HG03342 (cell line): ENCODE measurements around the gene EIF4G1.
A peak's percentile ranks its signal among the peaks of the same experiment; 100 is the strongest.

Experiments
- ATAC-seq: cut with Tn5 transposase; IDR thresholded peaks from one replicate; pipeline ENCODE4 v1.9.1; 2021; ENCODE audit warnings: mild to moderate bottlenecking, moderate library complexity; ENCODE audit not compliant: unreplicated experiment

Gene EIF4G1

GRCh38 chr3:184300378-184300720 lies 14.1 kb upstream of the EIF4G1 start:
- no peak for ATAC-seq

- no peak for ATAC-seq
Observed at GRCh38 chr3:184305577-184305976, 8.8 kb upstream of the EIF4G1 start.

- ATAC-seq = no peak
Observed at GRCh38 chr3:184306341-184306972, 7.9 kb upstream of the EIF4G1 start.

DNA sequence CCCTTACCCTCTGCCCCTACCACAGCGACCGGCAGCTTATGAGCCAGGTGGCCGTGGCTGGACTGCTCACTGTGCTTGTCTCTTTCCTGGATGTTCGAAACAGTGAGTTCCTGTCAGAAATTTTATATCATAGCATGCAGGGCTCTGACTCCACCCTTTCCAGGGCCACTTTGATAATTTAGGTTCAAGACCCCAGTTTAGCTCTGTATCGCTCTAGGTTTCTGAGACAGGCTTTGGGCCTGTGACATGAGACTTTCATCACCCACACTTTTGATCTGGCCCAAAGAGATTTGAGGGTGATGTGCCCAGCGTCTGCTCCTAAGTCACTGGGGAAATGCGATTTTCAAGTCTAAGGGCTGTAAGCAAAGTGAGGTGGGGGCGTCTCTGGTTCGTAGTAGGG lies 6.5 kb upstream of the EIF4G1 start:
- ATAC-seq = no peak

GRCh38 chr3:184308744-184309143 lies 5.7 kb upstream of the EIF4G1 start:
- ATAC-seq = no peak

GRCh38 chr3:184311633-184312032 lies 2.8 kb upstream of the EIF4G1 start:
- ATAC-seq = no peak

DNA sequence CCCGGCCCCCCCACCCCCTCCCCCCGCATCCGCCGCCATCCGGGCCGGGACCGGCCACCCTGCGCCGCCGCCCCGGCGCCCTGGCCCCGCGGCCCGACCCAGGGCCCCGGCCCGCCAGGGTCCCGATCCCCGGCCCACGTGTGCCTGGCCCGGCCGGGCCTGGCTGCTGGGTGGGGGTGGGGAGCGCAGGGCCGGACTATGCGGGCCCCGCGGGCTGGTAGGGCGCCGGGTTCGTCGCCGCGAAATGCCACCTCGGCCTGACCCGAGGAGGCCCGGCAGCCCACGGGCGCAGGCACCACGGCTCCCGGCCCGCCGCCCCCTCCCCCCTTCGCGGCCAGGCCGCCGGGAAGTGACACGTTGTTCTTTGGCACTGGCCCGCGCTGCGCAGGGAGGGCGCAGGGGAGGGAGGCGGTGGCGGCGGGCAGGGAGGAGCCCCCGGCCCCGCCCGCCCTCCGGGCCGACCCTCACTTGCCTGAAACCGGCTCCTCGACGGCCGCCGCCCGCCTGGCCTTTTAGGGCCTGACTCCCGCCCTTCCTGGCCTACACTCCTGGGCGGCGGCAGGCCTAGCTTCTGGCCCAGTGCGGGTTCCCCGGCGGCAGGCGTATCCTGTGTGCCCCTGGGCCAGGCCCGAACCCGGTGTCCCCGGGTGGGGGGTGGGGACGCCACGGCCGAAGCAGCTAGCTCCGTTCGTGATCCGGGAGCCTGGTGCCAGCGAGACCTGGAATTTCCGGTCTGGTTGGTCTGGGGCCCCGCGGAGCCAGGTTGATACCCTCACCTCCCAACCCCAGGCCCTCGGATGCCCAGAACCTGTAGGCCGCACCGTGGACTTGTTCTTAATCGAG lies 515 bp downstream of the EIF4G1 start:
- ATAC-seq = peak; percentile 41

GRCh38 chr3:184315543-184315867 lies 1.1 kb downstream of the EIF4G1 start:
- ATAC-seq = peak; percentile 4

GRCh38 chr3:184315871-184316661 lies 1.7 kb downstream of the EIF4G1 start:
- no peak for ATAC-seq

GRCh38 chr3:184316792-184317191 lies 2.4 kb downstream of the EIF4G1 start:
- ATAC-seq = no peak

DNA sequence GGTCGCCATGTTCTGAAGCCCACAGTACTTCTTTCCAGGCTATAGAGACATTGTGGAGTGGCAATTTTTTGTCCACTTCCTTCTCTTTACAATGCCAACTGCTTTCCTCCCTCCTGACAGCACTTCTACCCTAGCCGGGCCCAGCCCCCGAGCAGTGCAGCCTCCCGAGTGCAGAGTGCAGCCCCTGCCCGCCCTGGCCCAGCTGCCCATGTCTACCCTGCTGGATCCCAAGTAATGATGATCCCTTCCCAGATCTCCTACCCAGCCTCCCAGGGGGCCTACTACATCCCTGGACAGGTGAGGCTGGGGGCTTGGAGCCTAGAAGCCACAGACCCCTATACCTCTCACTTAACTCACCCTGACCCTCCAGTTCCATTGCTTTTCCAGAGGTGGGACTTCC lies 2.8 kb downstream of the EIF4G1 start:
- no peak for ATAC-seq

DNA sequence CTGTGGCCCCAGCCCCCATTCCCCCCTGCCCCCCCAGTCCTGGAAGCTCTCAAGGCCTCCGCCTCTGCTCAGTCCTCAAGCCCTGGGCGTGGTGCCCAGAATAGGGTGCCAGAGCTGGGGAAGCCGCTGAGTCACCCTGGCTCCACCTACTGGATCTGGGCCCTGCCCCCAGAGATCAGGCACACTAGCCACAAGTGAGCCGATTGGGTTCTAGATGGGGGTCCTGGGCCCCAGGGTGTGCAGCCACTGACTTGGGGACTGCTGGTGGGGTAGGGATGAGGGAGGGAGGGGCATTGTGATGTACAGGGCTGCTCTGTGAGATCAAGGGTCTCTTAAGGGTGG lies 5.7 kb downstream of the EIF4G1 start:
- no peak for ATAC-seq

GRCh38 chr3:184321666-184322065 lies 7.3 kb downstream of the EIF4G1 start:
- ATAC-seq = no peak

DNA sequence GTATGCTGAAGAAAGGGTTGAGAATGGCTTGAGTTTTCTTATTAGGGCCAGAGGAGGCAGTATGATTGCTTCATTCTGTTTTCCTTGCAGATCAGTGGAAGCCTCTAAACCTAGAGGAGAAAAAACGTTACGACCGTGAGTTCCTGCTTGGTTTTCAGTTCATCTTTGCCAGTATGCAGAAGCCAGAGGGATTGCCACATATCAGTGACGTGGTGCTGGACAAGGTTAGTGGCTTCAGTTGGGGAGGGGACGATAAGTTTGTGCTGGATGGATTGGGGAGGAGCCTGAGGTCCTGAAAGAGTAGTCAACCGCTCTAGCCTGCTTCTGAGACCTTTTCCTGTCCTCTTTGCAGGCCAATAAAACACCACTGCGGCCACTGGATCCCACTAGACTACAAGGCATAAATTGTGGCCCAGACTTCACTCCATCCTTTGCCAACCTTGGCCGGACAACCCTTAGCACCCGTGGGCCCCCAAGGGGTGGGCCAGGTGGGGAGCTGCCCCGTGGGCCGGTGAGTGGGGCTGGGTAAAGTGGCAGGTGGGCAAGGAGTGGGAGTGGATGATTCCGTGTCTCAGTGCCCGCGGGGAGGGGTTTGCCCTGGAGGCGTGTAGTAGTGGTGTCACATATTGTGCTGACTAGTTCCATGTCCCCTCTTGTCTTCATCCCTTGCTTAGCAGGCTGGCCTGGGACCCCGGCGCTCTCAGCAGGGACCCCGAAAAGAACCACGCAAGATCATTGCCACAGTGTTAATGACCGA lies 8.5 kb downstream of the EIF4G1 start:
- no peak for ATAC-seq

GRCh38 chr3:184323696-184324095 lies 9.3 kb downstream of the EIF4G1 start:
- no peak for ATAC-seq

- no peak for ATAC-seq
Observed at GRCh38 chr3:184325269-184325668, 10.9 kb downstream of the EIF4G1 start.

DNA sequence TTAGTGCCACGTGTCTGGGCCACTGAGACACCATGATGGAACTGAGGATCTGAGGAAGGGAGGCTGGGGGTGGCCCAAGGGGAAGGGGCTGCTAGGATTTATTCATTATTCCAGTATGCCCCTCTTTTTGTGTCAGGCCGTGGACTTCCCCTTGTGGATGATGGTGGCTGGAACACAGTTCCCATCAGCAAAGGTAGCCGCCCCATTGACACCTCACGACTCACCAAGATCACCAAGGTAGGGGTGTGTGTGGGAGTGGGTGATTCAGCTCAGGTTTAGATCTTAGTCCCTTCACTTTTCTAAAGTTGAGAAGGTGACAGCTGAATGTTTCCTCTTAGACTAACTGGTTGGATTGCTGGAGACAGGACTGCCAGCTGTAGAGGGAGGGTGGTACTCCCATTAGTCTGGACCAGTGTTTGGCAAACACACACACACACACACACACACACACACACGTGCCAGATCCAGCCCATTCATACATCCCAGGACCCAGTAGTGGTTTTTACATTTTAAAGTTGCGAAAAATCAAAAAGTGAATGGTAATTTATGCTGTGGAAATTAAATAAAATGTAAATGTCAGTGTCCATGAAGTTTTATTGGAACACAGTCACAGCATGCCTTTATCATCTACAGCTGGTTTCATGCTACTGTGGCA lies 11.4 kb downstream of the EIF4G1 start:
- no peak for ATAC-seq

- ATAC-seq = no peak
Observed at GRCh38 chr3:184327171-184327570, 12.8 kb downstream of the EIF4G1 start.

GRCh38 chr3:184328516-184328915 lies 14.1 kb downstream of the EIF4G1 start:
- no peak for ATAC-seq

GRCh38 chr3:184332370-184333090 lies 18.1 kb downstream of the EIF4G1 start:
- no peak for ATAC-seq
